Natural killer cell (primary cell): Measurements from ENCODE around the gene RAB3IP. TPM values are rescaled to one million over a fixed set of nuclear protein-coding genes. Genes with fewer than 3 reads are reported as not detected.

Experiments
- ATAC-seq, 3 donors: fragments of 150-1000 bp in 2 of 3; fragments of 200-7000 bp in 1 of 3; cut with Tn5 transposase; 1 replicate in 1 of 3; 2 replicates in 2 of 3; pipeline ENCODE4 v1.10.0; 2021; ENCODE audit warnings: mild to moderate bottlenecking in 2 of 3, moderate library complexity in 2 of 3
- DNase-seq, 2 donors: peaks; one replicate each; pipeline versions ENCODE4 v3.0.0 to v3.0.0-alpha.2; 2013 to 2021; ENCODE audit warnings: mixed read lengths in 1 of 2
- H3K27ac ChIP-seq: one replicate; pipeline ENCODE4 v1.5.1; 2013; ENCODE audit warnings: mild to moderate bottlenecking, low read length
- H3K27me3 ChIP-seq: one replicate; pipeline ENCODE4 v1.6.1; 2013; ENCODE audit warnings: low read length; ENCODE audit not compliant: control insufficient read depth, insufficient read depth
- H3K36me3 ChIP-seq: one replicate; pipeline ENCODE4 v1.6.1; 2013; ENCODE audit warnings: low read length; ENCODE audit not compliant: control insufficient read depth, insufficient read depth
- H3K4me1 ChIP-seq: one replicate; pipeline ENCODE4 v1.6.1; 2013; ENCODE audit warnings: low read length; ENCODE audit not compliant: control insufficient read depth, insufficient read depth
- H3K4me3 ChIP-seq: one replicate; pipeline ENCODE4 v1.5.1; 2013; ENCODE audit warnings: low read length
- H3K9me3 ChIP-seq: one replicate; pipeline ENCODE4 v1.6.1; 2013; ENCODE audit warnings: low read length; ENCODE audit not compliant: control insufficient read depth, insufficient read depth
- H3K27ac Mint-ChIP-seq, 2 donors: one replicate each; pipeline ENCODE4 v1.8.0; 2022; ENCODE audit warnings: mild to moderate bottlenecking in 2 of 2, mixed read lengths in 2 of 2, moderate library complexity in 1 of 2
- H3K27me3 Mint-ChIP-seq, 2 donors: one replicate each; pipeline ENCODE4 v1.8.0; 2022; ENCODE audit warnings: low read depth in 2 of 2, mixed read lengths in 2 of 2
- H3K36me3 Mint-ChIP-seq: one replicate; pipeline ENCODE4 v1.8.0; 2022; ENCODE audit warnings: mixed read lengths
- H3K4me1 Mint-ChIP-seq, 2 donors: one replicate each; pipeline ENCODE4 v1.8.0; 2022; ENCODE audit warnings: mixed read lengths in 2 of 2
- H3K4me3 Mint-ChIP-seq: one replicate; pipeline ENCODE4 v1.8.0; 2022; ENCODE audit warnings: mild to moderate bottlenecking, moderate library complexity, mixed read lengths
- H3K9me3 Mint-ChIP-seq, 2 donors: one replicate each; pipeline ENCODE4 v1.8.0; 2022; ENCODE audit warnings: mixed read lengths in 2 of 2
- WGBS: methylation state at CpG from one replicate; pipeline ENCODE4 v1.1.7; 2013; ENCODE audit warnings: missing lambda C conversion rate; ENCODE audit not compliant: insufficient coverage; 5-methylcytosine and 5-hydroxymethylcytosine counted together
- intact Hi-C: fragments of 100-400 bp; cut with micrococcal nuclease; formaldehyde crosslinking; loops from one replicate; pipeline ENCODE4 v1.14.2; 2022
- total RNA-seq, 4 donors: library from RNA; stranded (reverse); fragments of 120-200 nt in 1 of 4; gene quantifications; one replicate each; pipeline versions ENCODE4 v1.2.3 to v1.2.4, GENCODE V29; 2013 to 2022
- TF ChIP-seq, protein P1 (sequence below): fragments of 200-600 bp; IDR thresholded peaks from one replicate; pipeline ENCODE4 v1.8.0; 2022; ENCODE audit warnings: antibody characterized with exemption

Gene RAB3IP
- total RNA-seq, 3 donors from 2014 or later (not counting 1 experiment from before 2014, with no cell fraction given): 6.7 to 8.7 (median 8.5) TPM

DNA sequence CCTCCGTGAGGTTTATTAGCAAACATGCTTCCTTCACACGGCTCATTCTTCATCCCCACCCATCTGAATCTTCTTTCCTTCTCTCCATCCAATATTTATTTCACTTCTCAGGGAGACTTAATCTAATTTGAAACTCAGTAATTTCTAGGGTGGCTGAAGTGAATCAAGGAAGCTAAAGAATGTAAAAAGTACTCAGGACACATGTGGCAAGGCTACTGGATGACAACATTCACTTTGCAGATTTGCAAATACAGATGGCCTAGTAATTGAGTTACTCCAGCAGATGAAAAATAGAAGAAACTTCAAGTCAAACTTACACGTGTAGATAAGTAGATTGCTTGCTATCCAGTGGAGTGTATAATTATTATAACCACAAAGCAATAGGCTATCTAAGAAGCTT, 24.1 kb upstream of the RAB3IP start:
- H3K9me3 ChIP-seq: no peaks in the 10 kb centered on the region
- Mint-ChIP-seq H3K27ac (no peak overlapping the region), H3K27me3 (peaks cover 5 to 16% of the 10 kb centered on the region in 2 donors), H3K36me3 (no peaks in the 10 kb centered on the region), H3K9me3 (no peaks in the 10 kb centered on the region), H3K4me1 (peaks cover 0 to 5% of the 10 kb centered on the region in 2 donors), H3K4me3 (no peak overlapping the region)
- WGBS: 58% methylated on average over 2 of the region's 3 CpGs
- H3K36me3 ChIP-seq: no peaks in the 10 kb centered on the region
- H3K4me3 ChIP-seq: no peak overlapping the region
- DNase-seq (no peak), ATAC-seq (no peak)
- intact Hi-C loops: no loop called here
- no peak overlapping the region for H3K27ac ChIP-seq
- TF ChIP-seq, protein P1, sequence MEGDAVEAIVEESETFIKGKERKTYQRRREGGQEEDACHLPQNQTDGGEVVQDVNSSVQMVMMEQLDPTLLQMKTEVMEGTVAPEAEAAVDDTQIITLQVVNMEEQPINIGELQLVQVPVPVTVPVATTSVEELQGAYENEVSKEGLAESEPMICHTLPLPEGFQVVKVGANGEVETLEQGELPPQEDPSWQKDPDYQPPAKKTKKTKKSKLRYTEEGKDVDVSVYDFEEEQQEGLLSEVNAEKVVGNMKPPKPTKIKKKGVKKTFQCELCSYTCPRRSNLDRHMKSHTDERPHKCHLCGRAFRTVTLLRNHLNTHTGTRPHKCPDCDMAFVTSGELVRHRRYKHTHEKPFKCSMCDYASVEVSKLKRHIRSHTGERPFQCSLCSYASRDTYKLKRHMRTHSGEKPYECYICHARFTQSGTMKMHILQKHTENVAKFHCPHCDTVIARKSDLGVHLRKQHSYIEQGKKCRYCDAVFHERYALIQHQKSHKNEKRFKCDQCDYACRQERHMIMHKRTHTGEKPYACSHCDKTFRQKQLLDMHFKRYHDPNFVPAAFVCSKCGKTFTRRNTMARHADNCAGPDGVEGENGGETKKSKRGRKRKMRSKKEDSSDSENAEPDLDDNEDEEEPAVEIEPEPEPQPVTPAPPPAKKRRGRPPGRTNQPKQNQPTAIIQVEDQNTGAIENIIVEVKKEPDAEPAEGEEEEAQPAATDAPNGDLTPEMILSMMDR: no peak
- H3K4me1 ChIP-seq: no peaks in the 10 kb centered on the region
- H3K27me3 ChIP-seq: no peaks in the 10 kb centered on the region

DNA sequence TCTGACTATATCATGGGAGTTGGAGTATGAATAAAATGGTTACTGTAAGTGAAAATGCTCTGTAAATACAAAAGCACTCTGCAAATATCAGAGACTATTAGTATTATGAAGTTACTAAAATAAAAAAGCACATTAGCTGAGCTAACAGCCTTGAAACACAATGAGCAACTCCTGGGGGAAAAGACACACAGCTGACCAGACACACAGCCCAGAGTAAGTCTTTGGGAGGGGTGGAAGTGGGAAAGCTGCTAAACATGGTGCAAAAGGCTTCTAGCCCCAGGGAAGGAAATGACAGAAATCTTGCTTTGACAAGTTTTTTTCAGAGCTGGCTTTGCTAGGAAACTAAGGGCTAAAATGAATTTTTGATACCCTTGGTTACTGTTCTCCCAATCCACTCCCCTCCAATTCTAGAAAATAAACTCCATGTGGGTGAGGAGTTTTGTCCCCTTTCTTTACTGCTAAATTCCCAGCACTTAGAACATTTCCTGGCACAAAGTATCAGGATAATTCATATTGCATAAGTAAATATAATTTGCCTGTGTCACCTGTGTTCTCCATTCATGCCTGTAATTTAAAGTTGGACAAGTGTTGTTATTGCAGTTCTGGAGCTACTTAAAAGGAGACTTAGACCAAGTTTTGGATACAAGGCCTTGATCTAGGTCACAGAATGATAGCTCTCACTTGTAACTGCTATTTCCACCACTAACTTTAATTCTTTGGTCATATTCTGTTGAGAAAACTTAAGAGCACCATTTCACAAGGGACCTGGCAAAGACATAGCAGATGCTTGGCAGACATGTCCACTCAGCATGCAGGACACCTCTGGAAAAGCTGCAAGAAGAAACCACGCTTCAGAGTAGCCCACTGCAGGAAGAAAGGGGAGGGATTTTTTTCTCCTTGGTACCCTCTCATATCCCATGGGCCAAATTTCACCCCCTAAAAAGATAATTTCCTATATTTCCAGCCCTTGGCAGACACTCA, 19.0 kb upstream of the RAB3IP start:
- H3K4me1 ChIP-seq: no peaks in the 10 kb centered on the region
- Mint-ChIP-seq H3K27me3 (peaks cover 7 to 25% of the 10 kb centered on the region in 2 donors), H3K9me3 (no peaks in the 10 kb centered on the region), H3K27ac (no peak overlapping the region), H3K4me3 (no peak overlapping the region), H3K36me3 (no peaks in the 10 kb centered on the region), H3K4me1 (peaks cover 0 to 5% of the 10 kb centered on the region in 2 donors)
- no peaks in the 10 kb centered on the region for H3K9me3 ChIP-seq
- intact Hi-C loops: no loop called here
- ATAC-seq: no peak
- H3K4me3 ChIP-seq: no peak overlapping the region
- 88% methylated on average over 1 of the region's 1 CpG for WGBS
- TF ChIP-seq, protein P1: no peak
- H3K36me3 ChIP-seq: no peaks in the 10 kb centered on the region
- H3K27me3 ChIP-seq: no peaks in the 10 kb centered on the region
- DNase-seq: no peak
- no peak overlapping the region for H3K27ac ChIP-seq

DNA sequence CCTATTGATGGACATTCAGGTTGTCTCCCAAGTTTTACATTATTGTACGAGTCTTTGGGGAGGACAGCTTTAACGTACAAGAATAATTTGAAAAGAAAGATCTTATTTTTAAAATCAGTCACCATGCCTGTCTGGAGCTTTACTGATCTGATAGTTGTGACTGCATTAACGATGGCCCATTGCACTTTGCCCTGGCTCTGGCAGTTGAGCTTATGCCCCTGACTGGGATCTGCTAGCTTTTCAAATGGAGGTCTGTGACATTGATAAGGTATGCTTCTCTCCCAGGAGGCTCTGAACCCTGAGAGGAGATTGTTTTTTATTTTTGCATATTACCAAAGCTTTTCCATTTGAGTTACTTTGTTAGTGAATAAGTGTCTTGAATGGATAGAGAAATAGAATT, 17.9 kb upstream of the RAB3IP start:
- H3K36me3 Mint-ChIP-seq: no peaks in the 10 kb centered on the region
- Histone ChIP-seq H3K4me3 (no peak overlapping the region), H3K27ac (no peak overlapping the region), H3K4me1 (no peaks in the 10 kb centered on the region), H3K27me3 (peaks cover 3% of the 10 kb centered on the region), H3K36me3 (no peaks in the 10 kb centered on the region), H3K9me3 (no peaks in the 10 kb centered on the region)
- peaks cover 0 to 5% of the 10 kb centered on the region in 2 donors for H3K4me1 Mint-ChIP-seq
- peaks cover 7 to 31% of the 10 kb centered on the region in 2 donors for H3K27me3 Mint-ChIP-seq
- TF ChIP-seq, protein P1: no peak
- WGBS: 83% methylated on average over 3 of the region's 3 CpGs
- no peak overlapping the region for H3K27ac Mint-ChIP-seq
- DNase-seq (no peak), ATAC-seq (no peak)
- intact Hi-C loops: no loop called here
- H3K9me3 Mint-ChIP-seq: no peaks in the 10 kb centered on the region
- H3K4me3 Mint-ChIP-seq: no peak overlapping the region
